Endothelial cell (in vitro differentiated cells): Measurements from ENCODE around the gene WDR82. TPM values are rescaled to one million over a fixed set of nuclear protein-coding genes. Genes with fewer than 3 reads are reported as not detected.
A peak's percentile ranks its signal among the peaks of the same experiment; 100 is the strongest.

Source experiments
- DNase-seq: peaks from one replicate; pipeline ENCODE4 v3.0.0; 2021; ENCODE audit warnings: low spot score
- H3K27ac Mint-ChIP-seq: one replicate; pipeline ENCODE4 v1.8.0; 2021; ENCODE audit warnings: mixed read lengths, inconsistent platforms; ENCODE audit not compliant: unreplicated experiment
- H3K27me3 Mint-ChIP-seq: one replicate; pipeline ENCODE4 v1.8.0; 2021; ENCODE audit warnings: mild to moderate bottlenecking, moderate library complexity, mixed read lengths, inconsistent platforms; ENCODE audit not compliant: unreplicated experiment
- H3K36me3 Mint-ChIP-seq: one replicate; pipeline ENCODE4 v1.8.0; 2021; ENCODE audit warnings: mild to moderate bottlenecking, low read depth, mixed read lengths, inconsistent platforms; ENCODE audit not compliant: unreplicated experiment
- H3K4me1 Mint-ChIP-seq: one replicate; pipeline ENCODE4 v1.8.0; 2021; ENCODE audit warnings: mild to moderate bottlenecking, mixed read lengths, inconsistent platforms; ENCODE audit not compliant: unreplicated experiment
- H3K4me3 Mint-ChIP-seq: one replicate; pipeline ENCODE4 v1.8.0; 2021; ENCODE audit warnings: mild to moderate bottlenecking, mixed read lengths, inconsistent platforms; ENCODE audit not compliant: unreplicated experiment
- H3K9me3 Mint-ChIP-seq: one replicate; pipeline ENCODE4 v1.8.0; 2021; ENCODE audit warnings: mixed read lengths, inconsistent platforms; ENCODE audit not compliant: unreplicated experiment
- CTCF ChIP-seq: fragments of 200-600 bp; sonication (generic); IDR thresholded peaks from one replicate; pipeline ENCODE4 v1.5.0; 2021; ENCODE audit warnings: antibody characterized with exemption; ENCODE audit not compliant: unreplicated experiment
- total RNA-seq: library from RNA; stranded (reverse); fragmentation: NEBNext Ultra II Directional; extraction: Animal tissue kit (Norgen Biotek cat#: 25700); gene quantifications from one replicate; pipeline ENCODE4 v1.2.1, GENCODE V29; 2021; ENCODE audit not compliant: unreplicated experiment

The WDR82 gene
- total RNA-seq, 1 donor from 2014 or later = 72.3 TPM

- peaks cover 3% of the 10 kb centered on the region for H3K4me1 Mint-ChIP-seq
- TF ChIP-seq CTCF = no peak
- peaks cover 9% of the 10 kb centered on the region for H3K36me3 Mint-ChIP-seq
- no peak overlapping the region for H3K27ac Mint-ChIP-seq
- no peak overlapping the region for H3K4me3 Mint-ChIP-seq
- H3K9me3 Mint-ChIP-seq = no peaks in the 10 kb centered on the region
- H3K27me3 Mint-ChIP-seq = peaks cover 16% of the 10 kb centered on the region
- no peak for DNase-seq
These were observed 29.9 kb upstream of the WDR82 start for GRCh38 chr3:52308308-52308707.

GRCh38 chr3:52306978-52307377, 28.5 kb upstream of the WDR82 start:
- H3K36me3 Mint-ChIP-seq = peaks cover 9% of the 10 kb centered on the region
- TF ChIP-seq CTCF = no peak

GRCh38 chr3:52305926-52306325, 27.5 kb upstream of the WDR82 start:
- peak overlapping the region; percentile 6 for H3K27ac Mint-ChIP-seq

More at GRCh38 chr3:52306978-52307377, 28.5 kb upstream of the WDR82 start:
- no peak overlapping the region for H3K27ac Mint-ChIP-seq
- no peaks in the 10 kb centered on the region for H3K9me3 Mint-ChIP-seq
- H3K4me3 Mint-ChIP-seq = no peak overlapping the region
- DNase-seq = no peak
- H3K4me1 Mint-ChIP-seq = no peaks in the 10 kb centered on the region
- peaks cover 16% of the 10 kb centered on the region for H3K27me3 Mint-ChIP-seq

GRCh38 chr3:52303811-52304210, 25.4 kb upstream of the WDR82 start:
- Mint-ChIP-seq H3K27ac (no peak overlapping the region), H3K4me1 (peaks cover 14% of the 10 kb centered on the region), H3K27me3 (peaks cover 22% of the 10 kb centered on the region), H3K36me3 (peaks cover 5% of the 10 kb centered on the region), H3K4me3 (no peak overlapping the region), H3K9me3 (no peaks in the 10 kb centered on the region)
- no peak for DNase-seq
- TF ChIP-seq CTCF = no peak

More at GRCh38 chr3:52305926-52306325, 27.5 kb upstream of the WDR82 start:
- DNase-seq = no peak
- no peak for TF ChIP-seq CTCF
- peaks cover 9% of the 10 kb centered on the region for H3K36me3 Mint-ChIP-seq
- H3K4me3 Mint-ChIP-seq = peak overlapping the region; percentile 17
- peaks cover 18% of the 10 kb centered on the region for H3K27me3 Mint-ChIP-seq
- no peaks in the 10 kb centered on the region for H3K9me3 Mint-ChIP-seq
- no peaks in the 10 kb centered on the region for H3K4me1 Mint-ChIP-seq

GRCh38 chr3:52302426-52303145, 24.1 kb upstream of the WDR82 start:
- DNase-seq = no peak
- TF ChIP-seq CTCF = no peak
- H3K27me3 Mint-ChIP-seq = peaks cover 22% of the 10 kb centered on the region
- H3K4me3 Mint-ChIP-seq = peak overlapping the region; percentile 34
- H3K36me3 Mint-ChIP-seq = peaks cover 9% of the 10 kb centered on the region
- H3K9me3 Mint-ChIP-seq = no peaks in the 10 kb centered on the region
- no peak overlapping the region for H3K27ac Mint-ChIP-seq
- H3K4me1 Mint-ChIP-seq = peaks cover 18% of the 10 kb centered on the region
